ENCODE results near the gene IFNLR1.
A peak's percentile ranks its signal among the peaks of the same experiment; 100 is the strongest.
"Not testable (repeated sequence)": the region's sequence is repeated elsewhere in the genome, so short reads cannot be mapped to it uniquely, and the experiment has no call there.

IFNLR1 gene

GRCh38 chr1:24186993-24187790, at the start of gene IFNLR1:
Gene IFNLR1, minus strand, starts transcription at chr1:24187289. Its CDS starts 41 bp downstream, at chr1:24187248.
- peak; percentile 59 to 71 for DNase-seq

- DNase-seq: no peak
These were observed 49.1 kb upstream of the IFNLR1 start for GRCh38 chr1:24235921-24236788.

- DNase-seq: no peak
These were observed 46.9 kb upstream of the IFNLR1 start for GRCh38 chr1:24233684-24234600.

GRCh38 chr1:24231701-24232100, 44.6 kb upstream of the IFNLR1 start:
- no peak for DNase-seq

- DNase-seq: no peak
These were observed 41.2 kb upstream of the IFNLR1 start for GRCh38 chr1:24228311-24228710.

GRCh38 chr1:24226749-24227148, 39.7 kb upstream of the IFNLR1 start:
- no peak for DNase-seq

GRCh38 chr1:24224761-24225160, 37.7 kb upstream of the IFNLR1 start:
- DNase-seq: no peak

GRCh38 chr1:24224086-24224485, 37.0 kb upstream of the IFNLR1 start:
- DNase-seq: no peak

- no peak for DNase-seq
These were observed 35.7 kb upstream of the IFNLR1 start for GRCh38 chr1:24222793-24223192.

GRCh38 chr1:24222008-24222605, 35.0 kb upstream of the IFNLR1 start:
- no peak for DNase-seq

- no peak for DNase-seq
These were observed 34.2 kb upstream of the IFNLR1 start for GRCh38 chr1:24221246-24221645.

- DNase-seq: peak; percentile 83 to 88
These were observed 29.4 kb upstream of the IFNLR1 start for GRCh38 chr1:24216276-24217074.

GRCh38 chr1:24215226-24215814, 28.2 kb upstream of the IFNLR1 start:
- no peak for DNase-seq

- DNase-seq: no peak
These were observed 25.3 kb upstream of the IFNLR1 start for GRCh38 chr1:24212376-24212775.

GRCh38 chr1:24210195-24210627, 23.1 kb upstream of the IFNLR1 start:
- no peak for DNase-seq

- DNase-seq: no peak
These were observed 22.0 kb upstream of the IFNLR1 start for GRCh38 chr1:24209097-24209496.

GRCh38 chr1:24207709-24208108, 20.6 kb upstream of the IFNLR1 start:
- DNase-seq: no peak

- not testable (repeated sequence) for DNase-seq
These were observed 20.3 kb upstream of the IFNLR1 start for GRCh38 chr1:24207395-24207687.

- DNase-seq: no peak
These were observed 19.7 kb upstream of the IFNLR1 start for GRCh38 chr1:24206516-24207394.

- DNase-seq: no peak
These were observed 19.0 kb upstream of the IFNLR1 start for GRCh38 chr1:24206083-24206464.
